ENCODE results near the gene ENTHD1.
A peak's percentile ranks its signal among the peaks of the same experiment; 100 is the strongest.

The ENTHD1 gene

GRCh38 chr22:39871008-39871798 lies 22.4 kb downstream of the ENTHD1 start (continued):
- TF ChIP-seq ZNF148 (tag by site-specific recombination; IDR thresholded peaks at IDR 0.05; ENCODE audit: borderline replicate concordance), result no peak
- TF ChIP-seq, protein P1, sequence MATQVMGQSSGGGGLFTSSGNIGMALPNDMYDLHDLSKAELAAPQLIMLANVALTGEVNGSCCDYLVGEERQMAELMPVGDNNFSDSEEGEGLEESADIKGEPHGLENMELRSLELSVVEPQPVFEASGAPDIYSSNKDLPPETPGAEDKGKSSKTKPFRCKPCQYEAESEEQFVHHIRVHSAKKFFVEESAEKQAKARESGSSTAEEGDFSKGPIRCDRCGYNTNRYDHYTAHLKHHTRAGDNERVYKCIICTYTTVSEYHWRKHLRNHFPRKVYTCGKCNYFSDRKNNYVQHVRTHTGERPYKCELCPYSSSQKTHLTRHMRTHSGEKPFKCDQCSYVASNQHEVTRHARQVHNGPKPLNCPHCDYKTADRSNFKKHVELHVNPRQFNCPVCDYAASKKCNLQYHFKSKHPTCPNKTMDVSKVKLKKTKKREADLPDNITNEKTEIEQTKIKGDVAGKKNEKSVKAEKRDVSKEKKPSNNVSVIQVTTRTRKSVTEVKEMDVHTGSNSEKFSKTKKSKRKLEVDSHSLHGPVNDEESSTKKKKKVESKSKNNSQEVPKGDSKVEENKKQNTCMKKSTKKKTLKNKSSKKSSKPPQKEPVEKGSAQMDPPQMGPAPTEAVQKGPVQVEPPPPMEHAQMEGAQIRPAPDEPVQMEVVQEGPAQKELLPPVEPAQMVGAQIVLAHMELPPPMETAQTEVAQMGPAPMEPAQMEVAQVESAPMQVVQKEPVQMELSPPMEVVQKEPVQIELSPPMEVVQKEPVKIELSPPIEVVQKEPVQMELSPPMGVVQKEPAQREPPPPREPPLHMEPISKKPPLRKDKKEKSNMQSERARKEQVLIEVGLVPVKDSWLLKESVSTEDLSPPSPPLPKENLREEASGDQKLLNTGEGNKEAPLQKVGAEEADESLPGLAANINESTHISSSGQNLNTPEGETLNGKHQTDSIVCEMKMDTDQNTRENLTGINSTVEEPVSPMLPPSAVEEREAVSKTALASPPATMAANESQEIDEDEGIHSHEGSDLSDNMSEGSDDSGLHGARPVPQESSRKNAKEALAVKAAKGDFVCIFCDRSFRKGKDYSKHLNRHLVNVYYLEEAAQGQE (tag by site-specific recombination; IDR thresholded peaks at IDR 0.05), result peak; percentile 71
- TF ChIP-seq ZNF530 (tag by site-specific recombination; IDR thresholded peaks at IDR 0.05; ENCODE audit: low read depth), result 0 out of 2 replicates have a peak, but pooled peaks have one; percentile 61
- TF ChIP-seq ZNF514 (tag by site-specific recombination; IDR thresholded peaks at IDR 0.05), result no peak
- no peak for TF ChIP-seq ZNF174 (tag by site-specific recombination; IDR thresholded peaks at IDR 0.05)
- TF ChIP-seq ZNF555 (tag by site-specific recombination; conservative IDR thresholded peaks at IDR 0.05), result peak; percentile 97
- TF ChIP-seq ZNF785 (tag by site-specific recombination; IDR thresholded peaks at IDR 0.05), result no peak
- no peak for TF ChIP-seq ZNF157 (tag by site-specific recombination; IDR thresholded peaks at IDR 0.05)
- TF ChIP-seq, protein P2, sequence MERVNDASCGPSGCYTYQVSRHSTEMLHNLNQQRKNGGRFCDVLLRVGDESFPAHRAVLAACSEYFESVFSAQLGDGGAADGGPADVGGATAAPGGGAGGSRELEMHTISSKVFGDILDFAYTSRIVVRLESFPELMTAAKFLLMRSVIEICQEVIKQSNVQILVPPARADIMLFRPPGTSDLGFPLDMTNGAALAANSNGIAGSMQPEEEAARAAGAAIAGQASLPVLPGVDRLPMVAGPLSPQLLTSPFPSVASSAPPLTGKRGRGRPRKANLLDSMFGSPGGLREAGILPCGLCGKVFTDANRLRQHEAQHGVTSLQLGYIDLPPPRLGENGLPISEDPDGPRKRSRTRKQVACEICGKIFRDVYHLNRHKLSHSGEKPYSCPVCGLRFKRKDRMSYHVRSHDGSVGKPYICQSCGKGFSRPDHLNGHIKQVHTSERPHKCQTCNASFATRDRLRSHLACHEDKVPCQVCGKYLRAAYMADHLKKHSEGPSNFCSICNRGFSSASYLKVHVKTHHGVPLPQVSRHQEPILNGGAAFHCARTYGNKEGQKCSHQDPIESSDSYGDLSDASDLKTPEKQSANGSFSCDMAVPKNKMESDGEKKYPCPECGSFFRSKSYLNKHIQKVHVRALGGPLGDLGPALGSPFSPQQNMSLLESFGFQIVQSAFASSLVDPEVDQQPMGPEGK (tag by site-specific recombination; IDR thresholded peaks at IDR 0.05), result no peak
- no peak for TF ChIP-seq ZEB2 (tag by site-specific recombination; IDR thresholded peaks at IDR 0.05)
- peak; percentile 81 for TF ChIP-seq ZNF433 (tag by site-specific recombination; IDR thresholded peaks at IDR 0.05; ENCODE audit: low read depth)
- TF ChIP-seq ZNF426 (tag by site-specific recombination; IDR thresholded peaks at IDR 0.05), result peak; percentile 96
- TF ChIP-seq BCL11A (tag by site-specific recombination; IDR thresholded peaks at IDR 0.05; ENCODE audit: low read depth), result no peak
- TF ChIP-seq PRDM4 (tag by site-specific recombination; IDR thresholded peaks at IDR 0.05), result no peak
- TF ChIP-seq ZFP41 (tag by site-specific recombination; IDR thresholded peaks at IDR 0.05; ENCODE audit: borderline replicate concordance), result no peak
- no peak for TF ChIP-seq ZNF302 (tag by site-specific recombination; IDR thresholded peaks at IDR 0.05; ENCODE audit: low read depth)
- no peak for TF ChIP-seq ZBTB1 (tag by site-specific recombination; IDR thresholded peaks at IDR 0.05)
- TF ChIP-seq ZNF221 (tag by site-specific recombination; IDR thresholded peaks at IDR 0.05; ENCODE audit: borderline replicate concordance), result no peak
- peak; percentile 79; the same call in 1 of the 2 replicates for TF ChIP-seq ZNF354C (tag by site-specific recombination; IDR thresholded peaks at IDR 0.05; ENCODE audit: borderline replicate concordance, low read depth)
- TF ChIP-seq ZNF670 (tag by site-specific recombination; IDR thresholded peaks at IDR 0.05; ENCODE audit: low read depth), result no peak
- TF ChIP-seq ZNF335 (tag by site-specific recombination; conservative IDR thresholded peaks at IDR 0.05), result no peak
- TF ChIP-seq ZNF140 (tag by site-specific recombination; IDR thresholded peaks at IDR 0.05), result peak; percentile 84
- TF ChIP-seq ZNF561 (tag by site-specific recombination; IDR thresholded peaks at IDR 0.05; ENCODE audit: borderline replicate concordance), result no peak
- no peak for TF ChIP-seq YY1 (tag by site-specific recombination; IDR thresholded peaks at IDR 0.05)
- TF ChIP-seq ZNF37A (tag by site-specific recombination; IDR thresholded peaks at IDR 0.05), result no peak
- TF ChIP-seq ZNF16 (tag by site-specific recombination; IDR thresholded peaks at IDR 0.05; ENCODE audit: low read depth), result no peak
- no peak for TF ChIP-seq ZNF248 (tag by site-specific recombination; IDR thresholded peaks at IDR 0.05)
- no peak for TF ChIP-seq ZBTB48 (tag by site-specific recombination; IDR thresholded peaks at IDR 0.05)
- no peak for TF ChIP-seq ZNF521 (tag by site-specific recombination; IDR thresholded peaks at IDR 0.05)
